GM23338 (cell line): ENCODE results near the gene NKX3-2. TPM values are rescaled to one million over a fixed set of nuclear protein-coding genes. Genes with fewer than 3 reads are reported as not detected.

Experiments
- ATAC-seq: fragments of 200-7000 bp; cut with Tn5 transposase; 3 replicates; pipeline ENCODE4 v1.9.1; 2020
- DNase-seq: peaks from one replicate; pipeline ENCODE4 v3.0.0-alpha.2; 2015; ENCODE audit warnings: low spot score
- H2AFZ ChIP-seq: fragments of 200-600 bp; sonication (generic); 2 replicates; pipeline ENCODE4 v1.8.0; 2016; ENCODE audit warnings: antibody characterized with exemption, mild to moderate bottlenecking, moderate library complexity
- H3F3A ChIP-seq: fragments of 200-600 bp; sonication (generic); replicated peaks from 2 replicates; pipeline ENCODE4 v1.8.0; 2017; ENCODE audit warnings: antibody characterized with exemption, mixed run types, low read depth
- H3K27ac ChIP-seq: fragments of 200-600 bp; sonication (generic); 2 replicates; pipeline ENCODE4 v1.6.1; 2016; ENCODE audit warnings: low read depth
- H3K27me3 ChIP-seq: fragments of 200-600 bp; sonication (generic); 2 replicates; pipeline ENCODE4 v1.8.0; 2016; ENCODE audit warnings: mild to moderate bottlenecking, mixed run types, moderate library complexity; ENCODE audit not compliant: insufficient read depth
- H3K36me3 ChIP-seq: fragments of 200-600 bp; sonication (generic); 2 replicates; pipeline ENCODE4 v1.8.0; 2016; ENCODE audit warnings: mild to moderate bottlenecking; ENCODE audit not compliant: insufficient read depth
- H3K4me1 ChIP-seq: fragments of 200-600 bp; sonication (generic); 2 replicates; pipeline ENCODE4 v1.8.0; 2016; ENCODE audit warnings: mild to moderate bottlenecking, moderate library complexity; ENCODE audit not compliant: insufficient read depth
- H3K4me2 ChIP-seq: fragments of 200-600 bp; sonication (generic); 2 replicates; pipeline ENCODE4 v1.7.1; 2017; ENCODE audit warnings: mixed run types
- H3K4me3 ChIP-seq: fragments of 200-600 bp; sonication (generic); 2 replicates; pipeline ENCODE4 v1.6.1; 2016; ENCODE audit warnings: mixed run types
- H3K79me2 ChIP-seq: fragments of 200-600 bp; sonication (generic); replicated peaks from 2 replicates; pipeline ENCODE4 v1.8.0; 2017; ENCODE audit warnings: mild to moderate bottlenecking; ENCODE audit not compliant: insufficient read depth
- H3K9me2 ChIP-seq: fragments of 200-600 bp; sonication (generic); 2 replicates; pipeline ENCODE4 v1.8.0; 2017; ENCODE audit not compliant: insufficient read depth
- H4K20me1 ChIP-seq: fragments of 200-600 bp; sonication (generic); replicated peaks from 2 replicates; pipeline ENCODE4 v1.8.0; 2017; ENCODE audit warnings: mild to moderate bottlenecking; ENCODE audit not compliant: insufficient read depth
- H3K27ac Mint-ChIP-seq: 2 replicates; pipeline ENCODE4 v1.8.0; 2020; ENCODE audit warnings: inconsistent platforms, mild to moderate bottlenecking, moderate library complexity, mixed read lengths
- H3K27me3 Mint-ChIP-seq: 3 replicates; pipeline ENCODE4 v1.8.0; 2022; ENCODE audit warnings: low read depth, mild to moderate bottlenecking, moderate library complexity, mixed read lengths, inconsistent platforms; ENCODE audit not compliant: insufficient read depth, poor library complexity
- H3K36me3 Mint-ChIP-seq: 3 replicates; pipeline ENCODE4 v1.8.0; 2021; ENCODE audit warnings: low read depth, mild to moderate bottlenecking, inconsistent platforms, moderate library complexity, mixed read lengths
- H3K4me1 Mint-ChIP-seq: 3 replicates; pipeline ENCODE4 v1.8.0; 2020; ENCODE audit warnings: mild to moderate bottlenecking, inconsistent platforms, mixed read lengths
- H3K4me3 Mint-ChIP-seq: 3 replicates; pipeline ENCODE4 v1.8.0; 2021; ENCODE audit warnings: moderate library complexity, mild to moderate bottlenecking, inconsistent platforms, mixed read lengths
- H3K9me3 Mint-ChIP-seq: 3 replicates; pipeline ENCODE4 v1.8.0; 2020; ENCODE audit warnings: moderate library complexity, mild to moderate bottlenecking, inconsistent platforms, mixed read lengths
- CREB1 ChIP-seq: fragments of 250-450 bp; sonication (Bioruptor Pico); IDR thresholded peaks from 2 replicates; pipeline ENCODE4 v1.5.0; 2020; ENCODE audit warnings: low read depth, mild to moderate bottlenecking, moderate library complexity
- EZH2 ChIP-seq: fragments of 200-600 bp; sonication (generic); IDR thresholded peaks from one replicate; pipeline ENCODE4 v1.8.0; 2017; ENCODE audit warnings: antibody characterized with exemption, mild to moderate bottlenecking, low read depth; ENCODE audit not compliant: unreplicated experiment
- EZH2phosphoT487 ChIP-seq: fragments of 200-600 bp; sonication (generic); IDR thresholded peaks from one replicate; pipeline ENCODE4 v1.8.1; 2018; ENCODE audit warnings: antibody characterized with exemption; ENCODE audit not compliant: unreplicated experiment
- JUNB ChIP-seq: IDR thresholded peaks from one replicate; pipeline ENCODE4 v1.6.1; 2016; ENCODE audit warnings: antibody characterized with exemption; ENCODE audit not compliant: unreplicated experiment
- NANOG ChIP-seq: IDR thresholded peaks from 2 replicates; pipeline ENCODE4 v1.6.1; 2016; ENCODE audit warnings: antibody characterized with exemption, borderline replicate concordance
- POLR2AphosphoS5 ChIP-seq: IDR thresholded peaks from 2 replicates; pipeline ENCODE4 v1.6.1; 2016; ENCODE audit warnings: antibody characterized with exemption, low read depth
- STAT1 ChIP-seq: IDR thresholded peaks from one replicate; pipeline ENCODE4 v1.6.1; 2016; ENCODE audit warnings: antibody characterized with exemption; ENCODE audit not compliant: unreplicated experiment
- ZNF114 ChIP-seq: fragments of 250-450 bp; sonication (Bioruptor Pico); IDR thresholded peaks from 2 replicates; pipeline ENCODE4 v1.5.0; 2020; ENCODE audit warnings: mild to moderate bottlenecking, moderate library complexity
- ZNF331 ChIP-seq: fragments of 250-450 bp; sonication (Bioruptor Pico); IDR thresholded peaks from 2 replicates; pipeline ENCODE4 v1.5.0; 2020; ENCODE audit warnings: low read depth, mild to moderate bottlenecking, moderate library complexity
- polyA plus RNA-seq: library from polyadenylated mRNA; unstranded; fragments of >200 nt; fragmentation: Nextera tagmentation; extraction: Ambion mirVana; gene quantifications from 2 replicates; pipeline ENCODE4 v1.2.1, GENCODE V29; 2016
- total RNA-seq: library from RNA; depleted of rRNA; stranded (reverse); fragments of >200 nt; shearing (Covaris generic); gene quantifications from 2 replicates; pipeline ENCODE4 v1.2.3, GENCODE V29; 2014
- TF ChIP-seq, protein P1 (sequence below), 2 experiments: fragments of 200-600 bp in 1 of 2; sonication (generic) in 1 of 2; conservative IDR thresholded peaks; 2 replicates each; pipeline versions ENCODE4 v1.5.1 to v1.6.1; 2016 to 2017; ENCODE audit warnings: antibody characterized with exemption in 2 of 2, low read depth in 2 of 2, mild to moderate bottlenecking in 2 of 2, moderate library complexity in 1 of 2
- TF ChIP-seq, protein P2 (sequence below): fragments of 250-450 bp; sonication (Bioruptor Pico); IDR thresholded peaks from 2 replicates; pipeline ENCODE4 v1.5.0; 2020; ENCODE audit warnings: mild to moderate bottlenecking, moderate library complexity
- TF ChIP-seq, protein P3 (sequence below): IDR thresholded peaks from one replicate; pipeline ENCODE4 v1.6.1; 2018; ENCODE audit warnings: antibody characterized with exemption; ENCODE audit not compliant: unreplicated experiment

Gene NKX3-2
- total and polyA plus RNA-seq, 2 experiments from 2014 or later, result 0.14 TPM; not detected in 1

DNA sequence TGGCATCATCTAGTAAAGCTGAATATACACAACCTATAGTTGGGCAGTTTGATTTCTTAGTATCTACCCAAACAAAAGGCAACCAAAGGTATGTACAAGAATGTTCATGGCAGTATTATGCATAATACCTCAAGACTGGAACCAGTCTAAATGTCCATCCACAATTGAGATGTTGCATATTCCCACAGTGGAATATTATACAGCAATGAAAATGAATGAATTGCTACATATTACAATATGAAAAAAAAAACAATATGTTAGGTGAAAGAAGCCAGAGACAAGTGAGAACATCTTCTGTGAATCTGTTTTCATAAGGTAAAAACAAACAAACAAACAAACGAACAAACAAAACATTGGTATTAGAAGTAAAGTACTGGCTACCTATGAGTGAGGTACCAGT is 48.6 kb downstream of the NKX3-2 start:
- no peaks in the 10 kb centered on the region for H3K9me3 Mint-ChIP-seq
- DNase-seq, result no peak
- Histone ChIP-seq H3K79me2 (no peaks in the 10 kb centered on the region), H3K9me2 (no peaks in the 10 kb centered on the region), H3K27me3 (no peaks in the 10 kb centered on the region), H3K36me3 (no peaks in the 10 kb centered on the region), H3K4me1 (no peaks in the 10 kb centered on the region), H3K4me3 (no peak overlapping the region), H3F3A (no peaks in the 10 kb centered on the region), H2AFZ (no peak overlapping the region), H3K27ac (no peak overlapping the region), H4K20me1 (no peaks in the 10 kb centered on the region), H3K4me2 (no peak overlapping the region)
- peaks cover 3% of the 10 kb centered on the region for H3K4me1 Mint-ChIP-seq
- H3K27ac Mint-ChIP-seq, result no peak overlapping the region
- H3K36me3 Mint-ChIP-seq, result no peaks in the 10 kb centered on the region
- ATAC-seq, result no peak
- no peak for TF ChIP-seq EZH2phosphoT487
- TF ChIP-seq ZNF331 (CRISPR knock-in tag), result no peak
- TF ChIP-seq, protein P1, sequence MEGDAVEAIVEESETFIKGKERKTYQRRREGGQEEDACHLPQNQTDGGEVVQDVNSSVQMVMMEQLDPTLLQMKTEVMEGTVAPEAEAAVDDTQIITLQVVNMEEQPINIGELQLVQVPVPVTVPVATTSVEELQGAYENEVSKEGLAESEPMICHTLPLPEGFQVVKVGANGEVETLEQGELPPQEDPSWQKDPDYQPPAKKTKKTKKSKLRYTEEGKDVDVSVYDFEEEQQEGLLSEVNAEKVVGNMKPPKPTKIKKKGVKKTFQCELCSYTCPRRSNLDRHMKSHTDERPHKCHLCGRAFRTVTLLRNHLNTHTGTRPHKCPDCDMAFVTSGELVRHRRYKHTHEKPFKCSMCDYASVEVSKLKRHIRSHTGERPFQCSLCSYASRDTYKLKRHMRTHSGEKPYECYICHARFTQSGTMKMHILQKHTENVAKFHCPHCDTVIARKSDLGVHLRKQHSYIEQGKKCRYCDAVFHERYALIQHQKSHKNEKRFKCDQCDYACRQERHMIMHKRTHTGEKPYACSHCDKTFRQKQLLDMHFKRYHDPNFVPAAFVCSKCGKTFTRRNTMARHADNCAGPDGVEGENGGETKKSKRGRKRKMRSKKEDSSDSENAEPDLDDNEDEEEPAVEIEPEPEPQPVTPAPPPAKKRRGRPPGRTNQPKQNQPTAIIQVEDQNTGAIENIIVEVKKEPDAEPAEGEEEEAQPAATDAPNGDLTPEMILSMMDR (conservative IDR thresholded peaks at IDR 0.05; ENCODE audit: low read depth in 2 of 2), result no peak
- TF ChIP-seq, protein P2, sequence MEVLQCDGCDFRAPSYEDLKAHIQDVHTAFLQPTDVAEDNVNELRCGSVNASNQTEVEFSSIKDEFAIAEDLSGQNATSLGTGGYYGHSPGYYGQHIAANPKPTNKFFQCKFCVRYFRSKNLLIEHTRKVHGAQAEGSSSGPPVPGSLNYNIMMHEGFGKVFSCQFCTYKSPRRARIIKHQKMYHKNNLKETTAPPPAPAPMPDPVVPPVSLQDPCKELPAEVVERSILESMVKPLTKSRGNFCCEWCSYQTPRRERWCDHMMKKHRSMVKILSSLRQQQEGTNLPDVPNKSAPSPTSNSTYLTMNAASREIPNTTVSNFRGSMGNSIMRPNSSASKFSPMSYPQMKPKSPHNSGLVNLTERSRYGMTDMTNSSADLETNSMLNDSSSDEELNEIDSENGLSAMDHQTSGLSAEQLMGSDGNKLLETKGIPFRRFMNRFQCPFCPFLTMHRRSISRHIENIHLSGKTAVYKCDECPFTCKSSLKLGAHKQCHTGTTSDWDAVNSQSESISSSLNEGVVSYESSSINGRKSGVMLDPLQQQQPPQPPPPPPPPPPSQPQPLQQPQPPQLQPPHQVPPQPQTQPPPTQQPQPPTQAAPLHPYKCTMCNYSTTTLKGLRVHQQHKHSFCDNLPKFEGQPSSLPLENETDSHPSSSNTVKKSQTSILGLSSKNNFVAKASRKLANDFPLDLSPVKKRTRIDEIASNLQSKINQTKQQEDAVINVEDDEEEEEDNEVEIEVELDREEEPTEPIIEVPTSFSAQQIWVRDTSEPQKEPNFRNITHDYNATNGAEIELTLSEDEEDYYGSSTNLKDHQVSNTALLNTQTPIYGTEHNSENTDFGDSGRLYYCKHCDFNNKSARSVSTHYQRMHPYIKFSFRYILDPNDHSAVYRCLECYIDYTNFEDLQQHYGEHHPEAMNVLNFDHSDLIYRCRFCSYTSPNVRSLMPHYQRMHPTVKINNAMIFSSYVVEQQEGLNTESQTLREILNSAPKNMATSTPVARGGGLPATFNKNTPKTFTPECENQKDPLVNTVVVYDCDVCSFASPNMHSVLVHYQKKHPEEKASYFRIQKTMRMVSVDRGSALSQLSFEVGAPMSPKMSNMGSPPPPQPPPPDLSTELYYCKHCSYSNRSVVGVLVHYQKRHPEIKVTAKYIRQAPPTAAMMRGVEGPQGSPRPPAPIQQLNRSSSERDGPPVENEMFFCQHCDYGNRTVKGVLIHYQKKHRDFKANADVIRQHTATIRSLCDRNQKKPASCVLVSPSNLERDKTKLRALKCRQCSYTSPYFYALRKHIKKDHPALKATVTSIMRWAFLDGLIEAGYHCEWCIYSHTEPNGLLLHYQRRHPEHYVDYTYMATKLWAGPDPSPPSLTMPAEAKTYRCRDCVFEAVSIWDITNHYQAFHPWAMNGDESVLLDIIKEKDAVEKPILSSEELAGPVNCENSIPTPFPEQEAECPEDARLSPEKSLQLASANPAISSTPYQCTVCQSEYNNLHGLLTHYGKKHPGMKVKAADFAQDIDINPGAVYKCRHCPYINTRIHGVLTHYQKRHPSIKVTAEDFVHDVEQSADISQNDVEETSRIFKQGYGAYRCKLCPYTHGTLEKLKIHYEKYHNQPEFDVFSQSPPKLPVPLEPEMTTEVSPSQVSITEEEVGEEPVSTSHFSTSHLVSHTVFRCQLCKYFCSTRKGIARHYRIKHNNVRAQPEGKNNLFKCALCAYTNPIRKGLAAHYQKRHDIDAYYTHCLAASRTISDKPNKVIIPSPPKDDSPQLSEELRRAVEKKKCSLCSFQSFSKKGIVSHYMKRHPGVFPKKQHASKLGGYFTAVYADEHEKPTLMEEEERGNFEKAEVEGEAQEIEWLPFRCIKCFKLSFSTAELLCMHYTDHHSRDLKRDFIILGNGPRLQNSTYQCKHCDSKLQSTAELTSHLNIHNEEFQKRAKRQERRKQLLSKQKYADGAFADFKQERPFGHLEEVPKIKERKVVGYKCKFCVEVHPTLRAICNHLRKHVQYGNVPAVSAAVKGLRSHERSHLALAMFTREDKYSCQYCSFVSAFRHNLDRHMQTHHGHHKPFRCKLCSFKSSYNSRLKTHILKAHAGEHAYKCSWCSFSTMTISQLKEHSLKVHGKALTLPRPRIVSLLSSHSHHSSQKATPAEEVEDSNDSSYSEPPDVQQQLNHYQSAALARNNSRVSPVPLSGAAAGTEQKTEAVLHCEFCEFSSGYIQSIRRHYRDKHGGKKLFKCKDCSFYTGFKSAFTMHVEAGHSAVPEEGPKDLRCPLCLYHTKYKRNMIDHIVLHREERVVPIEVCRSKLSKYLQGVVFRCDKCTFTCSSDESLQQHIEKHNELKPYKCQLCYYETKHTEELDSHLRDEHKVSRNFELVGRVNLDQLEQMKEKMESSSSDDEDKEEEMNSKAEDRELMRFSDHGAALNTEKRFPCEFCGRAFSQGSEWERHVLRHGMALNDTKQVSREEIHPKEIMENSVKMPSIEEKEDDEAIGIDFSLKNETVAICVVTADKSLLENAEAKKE (CRISPR knock-in tag), result no peak
- no peak for TF ChIP-seq ZNF114 (CRISPR knock-in tag)
- TF ChIP-seq POLR2AphosphoS5, result no peak
- no peak for TF ChIP-seq CREB1 (CRISPR knock-in tag)
- TF ChIP-seq NANOG, result no peak
- no peak for TF ChIP-seq JUNB
- TF ChIP-seq EZH2, result no peak
- TF ChIP-seq, protein P3, sequence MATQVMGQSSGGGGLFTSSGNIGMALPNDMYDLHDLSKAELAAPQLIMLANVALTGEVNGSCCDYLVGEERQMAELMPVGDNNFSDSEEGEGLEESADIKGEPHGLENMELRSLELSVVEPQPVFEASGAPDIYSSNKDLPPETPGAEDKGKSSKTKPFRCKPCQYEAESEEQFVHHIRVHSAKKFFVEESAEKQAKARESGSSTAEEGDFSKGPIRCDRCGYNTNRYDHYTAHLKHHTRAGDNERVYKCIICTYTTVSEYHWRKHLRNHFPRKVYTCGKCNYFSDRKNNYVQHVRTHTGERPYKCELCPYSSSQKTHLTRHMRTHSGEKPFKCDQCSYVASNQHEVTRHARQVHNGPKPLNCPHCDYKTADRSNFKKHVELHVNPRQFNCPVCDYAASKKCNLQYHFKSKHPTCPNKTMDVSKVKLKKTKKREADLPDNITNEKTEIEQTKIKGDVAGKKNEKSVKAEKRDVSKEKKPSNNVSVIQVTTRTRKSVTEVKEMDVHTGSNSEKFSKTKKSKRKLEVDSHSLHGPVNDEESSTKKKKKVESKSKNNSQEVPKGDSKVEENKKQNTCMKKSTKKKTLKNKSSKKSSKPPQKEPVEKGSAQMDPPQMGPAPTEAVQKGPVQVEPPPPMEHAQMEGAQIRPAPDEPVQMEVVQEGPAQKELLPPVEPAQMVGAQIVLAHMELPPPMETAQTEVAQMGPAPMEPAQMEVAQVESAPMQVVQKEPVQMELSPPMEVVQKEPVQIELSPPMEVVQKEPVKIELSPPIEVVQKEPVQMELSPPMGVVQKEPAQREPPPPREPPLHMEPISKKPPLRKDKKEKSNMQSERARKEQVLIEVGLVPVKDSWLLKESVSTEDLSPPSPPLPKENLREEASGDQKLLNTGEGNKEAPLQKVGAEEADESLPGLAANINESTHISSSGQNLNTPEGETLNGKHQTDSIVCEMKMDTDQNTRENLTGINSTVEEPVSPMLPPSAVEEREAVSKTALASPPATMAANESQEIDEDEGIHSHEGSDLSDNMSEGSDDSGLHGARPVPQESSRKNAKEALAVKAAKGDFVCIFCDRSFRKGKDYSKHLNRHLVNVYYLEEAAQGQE, result no peak
- no peak for TF ChIP-seq STAT1
- H3K4me3 Mint-ChIP-seq, result no peak overlapping the region
- peaks cover 2% of the 10 kb centered on the region for H3K27me3 Mint-ChIP-seq
